Measurements from ENCODE around the gene ZNF516.

The ZNF516 gene

GRCh38 chr18:76435316-76435989 is 59.6 kb downstream of the ZNF516 start:
- no peak for DNase-seq

- no peak for DNase-seq
These were observed 60.6 kb downstream of the ZNF516 start for GRCh38 chr18:76434452-76434851.

GRCh38 chr18:76433788-76434187 is 61.3 kb downstream of the ZNF516 start:
- no peak for DNase-seq

- DNase-seq, result no peak
These were observed 61.9 kb downstream of the ZNF516 start for GRCh38 chr18:76432970-76433767.

GRCh38 chr18:76432274-76432755 is 62.7 kb downstream of the ZNF516 start:
- no peak for DNase-seq

DNA sequence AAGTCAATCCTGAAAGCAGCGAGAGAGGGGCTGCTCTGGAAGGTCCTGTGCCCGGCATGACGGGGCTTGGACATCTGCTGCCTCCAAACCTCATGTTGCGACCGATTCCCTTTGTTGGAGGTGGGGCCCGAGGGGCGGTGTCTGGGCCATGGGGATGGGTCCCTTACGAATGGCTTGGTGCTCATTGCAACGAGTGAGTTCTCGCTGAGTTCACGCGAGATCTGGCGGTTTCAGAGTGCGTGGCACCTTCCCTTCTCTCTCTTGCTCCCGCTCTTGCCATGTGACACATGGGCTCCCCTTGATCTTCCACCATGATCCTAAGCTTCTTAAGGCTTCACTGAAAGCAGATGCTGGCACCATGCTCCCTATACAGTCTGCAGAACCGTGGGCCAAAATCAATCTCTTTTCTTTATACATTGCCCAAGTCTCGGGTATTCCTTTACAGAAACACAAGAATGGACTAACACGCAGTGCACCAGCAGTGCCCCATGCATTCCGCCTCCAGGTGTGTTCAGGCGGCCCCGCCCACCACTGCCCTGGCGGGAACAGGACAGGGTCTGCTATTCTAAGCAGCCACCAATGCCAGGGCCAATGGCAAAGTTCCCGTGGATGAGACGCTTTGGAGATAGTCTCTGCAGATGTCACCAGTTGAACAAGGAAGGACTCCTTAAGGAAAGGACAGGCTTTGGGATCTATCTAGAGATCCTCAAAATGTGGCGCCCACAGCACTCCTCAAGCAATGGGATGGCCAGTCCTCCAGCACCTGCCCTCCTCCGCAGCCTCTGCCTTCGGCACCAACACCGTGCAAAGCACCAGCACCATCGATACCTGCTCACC is 63.4 kb downstream of the ZNF516 start:
- DNase-seq, result no peak

DNA sequence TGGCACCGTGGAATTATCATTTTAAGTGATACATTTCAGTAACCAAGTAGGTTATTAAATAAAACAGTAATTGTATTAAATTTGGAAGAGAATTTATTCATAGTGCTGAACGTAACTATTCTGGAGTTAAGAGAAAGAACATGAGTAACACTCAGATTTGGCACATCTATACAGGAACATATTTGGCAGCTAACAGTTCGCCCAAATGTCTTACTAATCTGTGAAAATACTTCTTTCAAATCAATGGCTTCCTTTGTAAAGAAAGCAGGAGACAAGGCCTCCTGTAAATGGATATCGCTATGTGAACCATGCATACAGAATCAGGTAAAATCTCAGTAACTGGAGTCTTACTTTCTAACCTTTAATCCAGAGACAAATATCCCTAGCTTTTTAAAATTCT is 64.4 kb downstream of the ZNF516 start:
- no peak for DNase-seq

- no peak for DNase-seq
These were observed 65.5 kb downstream of the ZNF516 start for GRCh38 chr18:76429262-76430126.

- no peak for DNase-seq
These were observed 66.4 kb downstream of the ZNF516 start for GRCh38 chr18:76428396-76429261.

- DNase-seq, result no peak
These were observed 68.2 kb downstream of the ZNF516 start for GRCh38 chr18:76426737-76427305.

DNA sequence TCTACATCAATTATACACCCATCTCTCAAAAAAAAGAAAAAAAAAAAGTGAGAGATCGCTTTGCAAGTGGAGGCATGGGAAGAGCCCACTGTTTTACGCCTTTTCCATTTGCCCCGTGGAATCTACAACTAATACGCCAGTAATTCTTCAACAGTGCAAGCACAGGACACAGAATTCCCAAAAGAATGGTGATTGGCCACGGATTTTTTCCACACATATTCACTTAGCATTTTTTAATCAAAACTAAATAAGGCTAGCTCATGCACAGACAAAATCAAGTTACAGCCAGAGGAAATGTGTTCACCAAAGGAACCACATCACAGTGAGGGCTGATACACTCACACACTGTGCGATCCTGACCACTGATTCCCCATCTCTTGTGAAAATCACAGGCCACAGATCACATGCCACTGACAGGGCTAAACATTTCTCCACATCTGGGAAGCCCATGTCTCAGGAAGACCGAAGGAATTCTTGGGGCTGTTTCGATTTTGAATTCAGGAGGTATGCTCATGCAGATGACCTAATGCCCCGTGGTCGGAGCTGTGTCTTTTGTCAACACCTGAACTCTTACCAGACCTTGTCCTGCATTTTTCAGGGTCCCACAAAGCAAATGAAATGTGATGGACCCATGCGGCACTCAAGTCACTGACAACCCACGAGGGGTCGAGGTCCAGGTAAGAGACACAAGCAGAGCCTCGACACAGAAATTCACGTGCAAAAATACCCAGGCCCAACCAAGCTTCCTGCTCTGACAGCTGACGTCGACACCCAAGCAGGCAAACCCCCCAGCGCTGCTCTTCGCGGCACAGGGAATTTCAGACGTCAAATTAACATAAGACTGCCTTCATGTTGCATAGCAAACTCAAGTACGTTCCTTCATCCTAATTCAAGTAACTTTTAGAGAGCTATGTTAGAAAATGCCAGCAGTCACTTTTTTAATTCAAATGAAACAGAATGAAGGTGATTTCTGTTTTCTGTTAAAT is 69.6 kb downstream of the ZNF516 start:
- no peak for DNase-seq

- DNase-seq, result no peak
These were observed 72.2 kb downstream of the ZNF516 start for GRCh38 chr18:76422838-76423237.

DNA sequence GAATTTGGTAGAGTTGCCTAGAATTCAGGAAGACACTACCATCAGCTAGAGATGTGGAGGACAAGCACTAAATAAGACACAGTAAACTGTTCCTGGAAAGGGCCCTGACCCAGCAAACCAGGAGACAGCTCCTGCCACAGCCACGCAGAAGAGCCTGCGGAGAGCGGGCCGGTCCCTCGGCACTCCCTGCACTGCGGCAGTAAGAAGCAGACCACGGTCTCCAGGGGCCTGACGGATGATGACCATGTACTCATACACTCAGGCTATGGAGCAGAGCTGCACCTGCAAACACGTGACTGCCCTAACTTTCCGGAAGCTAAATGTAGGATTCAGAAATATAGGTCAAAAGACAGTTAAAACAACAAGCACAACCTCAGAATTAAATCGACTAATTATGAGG is 72.9 kb downstream of the ZNF516 start:
- DNase-seq, result no peak

DNA sequence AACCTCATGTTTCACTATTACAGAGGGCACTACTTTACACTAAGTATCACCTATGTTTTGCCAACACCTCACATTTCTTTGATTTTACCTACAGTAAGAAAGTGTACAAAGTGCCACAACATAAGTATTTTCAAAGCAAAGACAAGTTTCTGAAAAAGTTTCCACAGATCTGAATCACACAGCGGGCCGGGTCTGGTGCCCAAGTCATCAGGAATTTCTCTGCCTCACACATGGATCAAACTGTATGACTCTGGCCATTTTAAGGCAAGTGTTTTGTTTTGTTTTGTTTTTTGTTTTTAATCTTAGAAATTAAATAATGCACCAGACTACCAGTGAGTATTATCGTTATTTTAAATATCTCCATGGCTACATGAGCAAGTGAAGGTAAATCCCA is 73.4 kb downstream of the ZNF516 start:
- no peak for DNase-seq

DNA sequence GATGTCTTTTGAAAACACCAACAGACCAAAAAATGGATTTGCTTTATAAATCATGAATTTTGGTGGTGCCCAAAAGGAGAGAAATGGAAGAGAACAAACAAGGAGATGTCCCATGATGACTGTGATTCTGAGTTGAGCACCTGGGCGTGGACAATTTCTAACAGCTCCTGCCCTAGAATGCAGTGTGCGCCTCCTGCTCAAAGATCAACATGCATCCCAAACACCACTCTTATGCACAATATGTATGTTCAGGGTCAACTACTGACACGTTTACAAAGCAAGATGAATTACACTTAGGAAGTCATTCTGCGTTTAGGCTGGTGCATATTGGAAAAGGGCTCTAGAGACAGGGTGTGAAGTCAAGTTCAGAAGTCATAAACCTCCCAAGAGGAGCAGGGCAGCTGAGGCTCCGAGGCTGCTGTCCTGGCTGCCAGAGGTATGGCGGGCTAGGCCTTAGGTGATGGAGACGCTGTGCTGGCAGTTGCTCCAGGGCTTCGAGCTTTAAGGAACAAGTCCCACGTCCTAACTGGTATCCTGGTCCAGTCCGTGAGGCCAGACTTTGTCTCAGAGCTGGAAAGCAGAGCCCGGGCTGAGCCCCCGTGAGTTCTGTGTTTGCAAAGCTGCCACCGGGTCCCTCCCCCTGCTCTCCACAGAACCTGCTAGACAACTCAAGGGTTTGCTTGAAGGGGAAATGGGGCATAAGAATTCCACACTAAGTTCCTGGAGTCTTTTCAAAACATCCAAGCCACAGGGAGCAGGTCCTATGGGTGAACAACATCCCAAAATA is 74.0 kb downstream of the ZNF516 start:
- DNase-seq, result no peak

DNA sequence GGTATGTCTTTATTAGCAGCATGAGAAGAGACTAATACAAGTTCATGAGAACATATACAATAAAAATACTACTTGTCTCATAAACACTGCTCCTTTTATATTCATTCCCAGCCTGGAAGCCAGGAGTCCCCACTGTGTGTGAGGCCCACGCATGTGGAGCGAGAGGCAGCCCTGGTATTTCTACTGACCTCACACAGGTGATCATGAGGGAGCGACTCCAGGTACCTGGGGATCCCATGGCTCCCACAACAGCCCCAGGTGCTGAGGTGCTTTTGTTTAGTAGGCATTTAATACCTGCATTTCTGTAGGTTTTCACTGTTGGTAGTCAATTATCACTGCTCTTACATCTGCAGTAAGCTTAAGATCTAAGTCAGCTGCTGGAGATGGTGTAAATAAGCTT is 75.2 kb downstream of the ZNF516 start:
- no peak for DNase-seq

DNA sequence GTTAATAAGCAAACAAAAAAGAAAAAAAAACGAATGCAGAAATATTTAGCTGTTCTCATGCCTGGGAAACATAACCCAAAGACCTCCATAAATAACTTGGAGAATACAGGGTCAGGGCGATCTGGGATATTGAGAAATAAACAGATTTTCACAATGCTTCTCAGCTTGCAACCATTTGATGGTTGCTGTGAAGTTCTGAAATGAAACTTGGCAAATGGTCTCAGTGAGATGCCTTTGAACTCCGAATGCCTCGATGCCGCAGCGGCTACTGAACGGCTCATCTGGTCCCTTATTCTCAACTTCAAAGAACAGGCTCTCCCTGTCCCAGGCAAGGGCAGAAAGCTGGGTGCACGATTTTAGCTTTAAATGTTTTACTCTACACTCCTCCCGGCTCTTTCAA is 78.1 kb downstream of the ZNF516 start:
- DNase-seq, result no peak

GRCh38 chr18:76414936-76415621 is 80.0 kb downstream of the ZNF516 start:
- no peak for DNase-seq
